Fibroblast of skin of right quadriceps (primary cell): Measurements from ENCODE around the gene ADAMTS17.

ENCODE experiments used
- DNase-seq: peaks from one replicate; pipeline ENCODE4 v3.0.0-alpha.2; 2013

Gene ADAMTS17

GRCh38 chr15:100059521-100059920, 282.3 kb downstream of the ADAMTS17 start:
- no peak for DNase-seq

- no peak for DNase-seq
These were observed 282.7 kb downstream of the ADAMTS17 start for GRCh38 chr15:100059094-100059493.

- no peak for DNase-seq
These were observed 283.3 kb downstream of the ADAMTS17 start for GRCh38 chr15:100058458-100058857.

- no peak for DNase-seq
These were observed 284.5 kb downstream of the ADAMTS17 start for GRCh38 chr15:100057281-100057680.

- DNase-seq: no peak
These were observed 285.2 kb downstream of the ADAMTS17 start for GRCh38 chr15:100056411-100057072.

- DNase-seq: no peak
These were observed 286.0 kb downstream of the ADAMTS17 start for GRCh38 chr15:100055821-100056220.

GRCh38 chr15:100054539-100054938, 287.2 kb downstream of the ADAMTS17 start:
- no peak for DNase-seq

GRCh38 chr15:100053474-100054121, 288.2 kb downstream of the ADAMTS17 start:
- DNase-seq: no peak

- DNase-seq: no peak
These were observed 288.9 kb downstream of the ADAMTS17 start for GRCh38 chr15:100052716-100053473.

GRCh38 chr15:100050877-100051786, 290.6 kb downstream of the ADAMTS17 start:
- DNase-seq: no peak

- DNase-seq: no peak
These were observed 291.6 kb downstream of the ADAMTS17 start for GRCh38 chr15:100049936-100050876.

- no peak for DNase-seq
These were observed 292.3 kb downstream of the ADAMTS17 start for GRCh38 chr15:100049483-100049882.

GRCh38 chr15:100048736-100049135, 293.0 kb downstream of the ADAMTS17 start:
- DNase-seq: no peak

- DNase-seq: no peak
These were observed 298.1 kb downstream of the ADAMTS17 start for GRCh38 chr15:100043692-100044091.

- peak; percentile 73 for DNase-seq
These were observed 298.6 kb downstream of the ADAMTS17 start for GRCh38 chr15:100043068-100043641.

- no peak for DNase-seq
These were observed 299.2 kb downstream of the ADAMTS17 start for GRCh38 chr15:100042558-100042957.

GRCh38 chr15:100041127-100041828, 300.5 kb downstream of the ADAMTS17 start:
- DNase-seq: no peak

GRCh38 chr15:100039994-100040393, 301.8 kb downstream of the ADAMTS17 start:
- no peak for DNase-seq

GRCh38 chr15:100038736-100039135, 303.0 kb downstream of the ADAMTS17 start:
- no peak for DNase-seq

- no peak for DNase-seq
These were observed 303.9 kb downstream of the ADAMTS17 start for GRCh38 chr15:100037901-100038300.

- DNase-seq: no peak
These were observed 305.8 kb downstream of the ADAMTS17 start for GRCh38 chr15:100036015-100036414.
